Stimulated activated CD4-positive, alpha-beta T cell treated with anti-CD3 and anti-CD28 coated beads, Interleukin-1b, Interleukin-23, amount 100 ng/mL, for 24 hours (primary cell): ENCODE results near the gene CCDC192.

Experiments
- DNase-seq, 4 experiments: peaks; one replicate each; pipeline ENCODE4 v3.0.0-alpha.2; 2020; ENCODE audit warnings: low read depth in 4 of 4, low spot score in 1 of 4

The CCDC192 gene

GRCh38 chr5:127944125-127944524 lies 240.9 kb downstream of the CCDC192 start:
- no peak for DNase-seq

GRCh38 chr5:127947941-127948340 lies 244.8 kb downstream of the CCDC192 start:
- no peak for DNase-seq

GRCh38 chr5:127950707-127951391 lies 247.7 kb downstream of the CCDC192 start:
- no peak for DNase-seq

GRCh38 chr5:127951791-127952190 lies 248.6 kb downstream of the CCDC192 start:
- no peak for DNase-seq

GRCh38 chr5:127957183-127957582 lies 254.0 kb downstream of the CCDC192 start:
- DNase-seq = no peak

GRCh38 chr5:127957701-127958239 lies 254.6 kb downstream of the CCDC192 start:
- no peak for DNase-seq

GRCh38 chr5:127958421-127959011 lies 255.3 kb downstream of the CCDC192 start:
- no peak for DNase-seq

GRCh38 chr5:127959152-127959764 lies 256.1 kb downstream of the CCDC192 start:
- DNase-seq = no peak

GRCh38 chr5:127960270-127960691 lies 257.1 kb downstream of the CCDC192 start:
- no peak for DNase-seq

GRCh38 chr5:127961006-127961762 lies 258.0 kb downstream of the CCDC192 start:
- DNase-seq = no peak

GRCh38 chr5:127961763-127962145 lies 258.6 kb downstream of the CCDC192 start:
- DNase-seq = no peak

- DNase-seq = no peak
These were observed 259.3 kb downstream of the CCDC192 start for GRCh38 chr5:127962491-127962890.

GRCh38 chr5:127963233-127963632 lies 260.0 kb downstream of the CCDC192 start:
- DNase-seq = no peak

GRCh38 chr5:127963931-127964330 lies 260.7 kb downstream of the CCDC192 start:
- no peak for DNase-seq

- no peak for DNase-seq
These were observed 264.3 kb downstream of the CCDC192 start for GRCh38 chr5:127967323-127967982.

- no peak for DNase-seq
These were observed 264.9 kb downstream of the CCDC192 start for GRCh38 chr5:127967983-127968592.

GRCh38 chr5:127969002-127969401 lies 265.8 kb downstream of the CCDC192 start:
- DNase-seq = no peak

- DNase-seq = no peak
These were observed 266.5 kb downstream of the CCDC192 start for GRCh38 chr5:127969651-127970050.

- no peak for DNase-seq
These were observed 266.9 kb downstream of the CCDC192 start for GRCh38 chr5:127970081-127970480.

- DNase-seq = no peak
These were observed 267.7 kb downstream of the CCDC192 start for GRCh38 chr5:127970854-127971425.
